NCI-H1436 treated with DMSO at 0.1 percent for 48 hours (cell line): Measurements from ENCODE around the gene NME7.

ENCODE experiments used
- DNase-seq: peaks from one replicate; lab custom pipeline; 2025; lab: John Stamatoyannopoulos, UW

NME7 gene

DNA sequence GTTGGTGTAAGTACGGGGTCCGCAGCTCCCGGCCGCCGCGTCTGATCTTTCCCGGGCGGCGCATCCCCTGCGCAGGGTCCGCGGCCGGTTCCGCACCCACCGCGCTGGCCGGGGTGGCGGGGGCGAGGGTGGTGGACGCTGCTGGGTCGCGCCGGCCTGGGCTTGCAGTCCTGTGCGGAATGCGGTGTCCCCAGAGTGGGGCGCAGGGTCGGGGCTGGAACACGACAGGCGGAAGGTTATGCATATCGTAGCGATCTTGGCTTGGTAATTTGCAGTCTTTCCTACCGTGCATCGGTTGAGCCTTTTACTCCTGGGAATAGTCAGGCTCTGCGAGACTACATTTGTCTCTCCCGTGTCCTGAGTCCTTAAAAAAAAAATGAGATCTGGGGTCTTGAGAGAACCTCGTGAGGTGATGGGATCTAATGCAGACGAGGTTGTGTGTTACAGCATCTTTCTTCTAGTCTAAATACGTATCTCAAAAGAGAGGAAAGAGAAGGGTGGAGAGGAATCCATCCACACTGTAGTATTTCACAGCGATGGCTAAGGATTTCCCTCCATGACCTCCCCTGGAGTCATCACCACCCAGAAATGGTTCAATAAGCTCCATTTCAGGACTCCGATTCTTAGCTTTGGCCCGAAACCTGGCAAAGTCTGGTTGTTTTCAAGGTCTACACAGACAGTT, 260.5 kb downstream of the NME7 start:
- DNase-seq, result no peak

DNA sequence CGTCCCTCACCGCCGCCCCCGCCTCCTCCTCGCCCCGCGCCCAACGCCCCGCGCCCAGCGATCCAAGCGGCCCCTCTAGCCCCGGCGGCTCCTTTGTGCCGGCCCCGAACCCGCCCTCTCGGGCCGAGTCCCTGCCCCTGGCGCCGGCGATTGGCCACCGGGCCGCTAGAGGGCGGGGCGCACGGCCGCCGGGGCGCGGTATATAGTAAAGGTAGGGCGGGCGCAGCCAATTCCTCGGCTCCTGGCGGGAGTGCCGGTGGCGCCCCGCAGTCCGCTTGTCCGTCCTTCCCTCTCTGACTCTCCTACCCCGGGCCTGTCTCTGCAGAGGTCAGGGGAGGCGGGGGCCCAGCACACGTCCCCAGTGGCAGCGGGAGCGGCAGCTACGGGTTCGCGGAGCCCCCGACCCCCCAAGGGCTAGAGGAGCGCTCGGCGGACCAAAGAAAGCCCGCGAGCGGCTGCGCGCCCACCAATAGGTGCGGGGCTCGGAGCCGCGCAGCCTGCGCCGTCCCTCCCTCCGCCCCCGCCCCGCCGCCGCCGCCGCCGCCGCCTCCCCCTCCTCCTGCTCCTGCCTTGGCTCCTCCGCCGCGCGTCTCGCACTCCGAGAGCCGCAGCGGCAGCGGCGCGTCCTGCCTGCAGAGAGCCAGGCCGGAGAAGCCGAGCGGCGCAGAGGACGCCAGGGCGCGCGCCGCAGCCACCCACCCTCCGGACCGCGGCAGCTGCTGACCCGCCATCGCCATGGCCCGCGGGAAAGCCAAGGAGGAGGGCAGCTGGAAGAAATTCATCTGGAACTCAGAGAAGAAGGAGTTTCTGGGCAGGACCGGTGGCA, 261.3 kb downstream of the NME7 start, which contains the start of gene ATP1B1:
Gene ATP1B1, plus strand, starts transcription at position 596 of the 826 bp plus-strand sequence. Its CDS starts 140 bp downstream, at position 736.
- peak; percentile 56 for DNase-seq

- no peak for DNase-seq
Observed at GRCh38 chr1:169105434-169106094, 262.0 kb downstream of the NME7 start.

DNA sequence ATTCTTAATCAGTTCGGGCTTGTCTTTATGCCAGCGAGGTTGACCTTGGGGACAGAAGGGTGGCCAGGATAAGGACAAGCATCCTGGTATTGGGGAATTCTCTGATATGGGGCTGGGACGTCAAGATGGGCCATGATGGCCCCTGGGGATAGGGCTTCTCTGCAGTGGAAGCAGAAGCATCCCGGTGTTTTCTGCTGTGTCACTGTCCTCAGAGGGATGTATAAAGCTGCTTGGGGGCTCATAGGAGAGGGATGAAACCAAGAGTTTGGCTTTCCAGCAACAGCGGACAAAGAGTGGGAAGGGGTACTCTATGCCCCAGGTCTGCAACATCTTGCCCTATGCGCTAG, 262.5 kb downstream of the NME7 start:
- DNase-seq, result no peak

DNA sequence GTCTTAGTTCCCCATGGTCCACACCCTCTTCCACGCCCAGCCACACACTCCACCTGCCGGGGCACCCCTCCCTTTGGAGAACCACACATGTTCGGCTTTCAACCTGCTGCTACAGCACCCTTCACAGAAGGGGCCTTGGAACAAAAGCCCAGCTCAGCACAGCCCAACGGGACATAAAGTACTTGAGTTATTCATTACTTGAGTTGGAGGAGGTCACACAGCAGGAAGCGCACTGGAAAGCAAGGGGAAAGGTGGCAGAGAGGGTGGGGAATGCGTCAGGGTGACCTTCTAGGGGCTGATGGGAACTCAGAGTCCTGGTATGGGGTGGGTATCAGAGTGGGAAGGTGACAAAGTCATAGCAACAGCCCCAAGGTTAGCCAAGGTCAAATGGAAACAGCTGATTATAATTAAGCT, 264.1 kb downstream of the NME7 start:
- DNase-seq, result no peak

DNA sequence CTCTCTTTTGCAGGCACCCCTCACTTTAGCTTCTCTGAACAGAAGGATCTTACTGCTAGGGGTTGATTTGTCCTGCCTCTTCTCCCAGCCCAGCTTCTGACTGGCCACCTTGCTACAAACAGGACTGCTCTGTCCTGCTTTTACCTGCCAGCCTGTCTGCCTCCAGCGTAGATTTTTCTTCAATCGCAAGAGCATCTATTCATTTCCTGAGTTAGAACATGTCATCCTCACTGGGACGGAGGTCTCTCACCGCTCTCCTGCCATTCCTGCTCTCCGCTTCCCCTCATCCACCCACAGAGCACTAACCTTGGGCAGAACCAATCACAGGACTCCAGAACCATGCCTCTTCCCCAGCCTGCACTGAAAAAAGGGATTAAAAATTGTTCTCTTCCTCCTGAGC, 264.6 kb downstream of the NME7 start:
- DNase-seq, result no peak

DNA sequence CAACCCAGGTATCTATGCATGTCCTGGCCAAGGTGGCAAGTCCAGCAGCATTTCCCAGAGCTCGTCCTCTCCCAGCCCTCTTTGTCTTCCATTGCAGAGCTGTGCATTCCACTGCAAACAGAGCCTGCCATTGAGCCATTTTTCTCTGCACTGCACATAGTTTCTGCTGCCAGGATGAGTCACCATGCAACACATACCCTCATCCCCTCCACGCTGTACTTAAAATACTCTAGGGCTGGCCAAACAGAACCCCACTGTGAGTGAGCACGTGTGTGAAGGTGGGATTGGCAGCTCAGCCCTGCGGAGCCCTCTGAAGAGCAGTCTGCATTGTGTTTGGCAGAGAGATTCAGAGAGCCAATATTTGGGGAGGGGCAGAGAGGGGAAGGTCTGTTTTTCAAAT, 265.0 kb downstream of the NME7 start:
- no peak for DNase-seq

DNA sequence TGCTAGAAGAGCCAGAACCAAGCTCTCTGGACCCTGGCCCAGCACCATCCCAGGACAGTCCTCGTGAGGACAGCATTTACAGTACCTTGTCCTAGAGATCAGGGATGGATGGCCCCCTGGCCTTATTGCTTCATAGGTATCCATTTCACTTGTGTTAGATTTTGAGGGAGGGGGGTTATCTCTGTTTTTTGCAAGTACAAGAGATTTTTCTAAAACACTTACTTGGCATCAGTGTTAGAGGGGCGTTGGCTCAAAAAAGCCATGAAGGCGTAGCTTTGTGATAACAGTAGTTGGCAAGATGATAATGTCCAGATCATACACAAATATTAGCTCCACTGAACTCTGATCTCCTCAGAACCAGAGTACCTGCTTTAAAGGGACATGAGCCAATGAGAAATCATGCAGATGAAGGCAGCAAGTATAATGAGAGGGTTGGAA, 266.9 kb downstream of the NME7 start:
- DNase-seq, result no peak

- DNase-seq, result no peak
Observed at GRCh38 chr1:169100208-169100607, 267.4 kb downstream of the NME7 start.

DNA sequence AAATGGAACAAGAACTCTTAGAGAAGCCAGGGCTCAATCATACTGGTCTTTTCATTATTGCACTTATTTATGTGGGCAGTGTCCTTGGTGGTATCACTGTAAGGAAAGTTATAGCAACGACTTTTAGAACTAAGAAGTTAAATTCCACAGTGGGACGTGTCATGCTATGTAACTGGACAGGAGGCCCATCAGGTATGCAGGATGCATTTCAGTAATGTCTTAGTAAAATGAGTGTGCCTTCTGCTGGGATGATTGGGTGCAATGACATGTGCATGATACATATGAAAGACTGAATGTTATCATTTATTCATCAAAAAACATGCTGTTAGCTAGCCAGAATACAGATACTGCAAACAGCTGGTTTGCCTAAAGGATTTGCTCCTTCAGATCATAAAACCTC, 268.0 kb downstream of the NME7 start:
- DNase-seq, result no peak

DNA sequence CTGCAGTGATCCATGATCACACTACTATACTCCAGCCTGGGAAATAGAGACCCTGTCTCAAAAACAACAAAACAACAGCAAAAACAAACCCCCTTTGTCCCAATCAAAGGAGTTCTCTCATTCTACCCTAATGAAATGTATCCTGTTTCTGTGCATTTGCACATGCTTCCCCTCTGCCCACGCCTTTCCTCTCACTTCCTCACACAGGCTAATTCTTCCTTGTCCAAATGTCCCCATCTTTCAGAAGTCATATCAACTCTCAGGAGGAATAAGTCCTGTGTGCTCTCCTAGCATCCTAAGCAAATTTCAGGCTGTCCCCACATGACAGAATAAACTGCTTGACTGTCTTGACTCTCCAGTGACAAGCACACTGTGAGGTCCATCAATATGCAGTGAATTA, 269.2 kb downstream of the NME7 start:
- no peak for DNase-seq

- no peak for DNase-seq
Observed at GRCh38 chr1:169094897-169095569, 272.6 kb downstream of the NME7 start.

- DNase-seq, result no peak
Observed at GRCh38 chr1:169092399-169092798, 275.2 kb downstream of the NME7 start.

DNA sequence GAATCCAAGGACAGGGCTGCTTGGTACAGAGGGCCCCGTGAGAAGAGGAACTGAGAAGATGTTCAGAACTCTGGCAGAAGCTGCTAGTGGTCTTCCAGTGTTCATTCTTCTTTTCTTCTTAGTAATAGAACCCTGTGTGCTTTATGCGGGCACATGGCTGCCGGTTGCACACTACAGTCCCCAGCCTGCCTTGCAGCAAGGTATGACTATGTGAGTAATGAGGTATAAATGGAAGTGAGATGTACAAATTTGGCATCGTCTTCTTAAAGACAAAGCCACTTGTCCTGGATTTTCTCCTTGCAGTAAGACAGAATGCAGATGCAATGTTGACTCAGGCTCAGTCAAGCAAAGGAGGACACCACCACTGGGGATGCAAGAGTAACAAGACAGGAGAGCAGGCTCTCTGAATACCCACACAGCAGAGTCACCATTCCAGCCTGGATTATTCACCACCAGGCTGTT, 276.1 kb downstream of the NME7 start:
- DNase-seq, result no peak

DNA sequence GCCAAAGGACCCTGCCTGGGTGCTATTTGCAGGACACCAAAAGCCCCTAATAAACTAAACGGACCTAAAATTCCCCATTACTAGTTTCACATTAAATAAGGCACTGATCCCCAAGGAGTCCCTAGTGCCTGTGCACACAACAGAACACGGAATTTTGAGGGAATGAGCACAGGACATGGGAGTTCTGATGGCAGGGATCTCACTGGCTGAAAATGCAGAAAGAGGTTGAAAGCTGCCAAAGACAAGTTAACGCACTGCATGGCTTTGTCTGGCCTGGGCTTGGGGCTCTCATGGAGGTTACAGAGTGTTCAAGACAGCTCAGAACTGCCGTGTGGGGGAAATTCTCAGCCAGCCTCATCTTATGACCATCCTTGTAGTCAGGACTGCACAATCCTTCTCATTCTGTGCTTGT, 276.7 kb downstream of the NME7 start:
- no peak for DNase-seq

DNA sequence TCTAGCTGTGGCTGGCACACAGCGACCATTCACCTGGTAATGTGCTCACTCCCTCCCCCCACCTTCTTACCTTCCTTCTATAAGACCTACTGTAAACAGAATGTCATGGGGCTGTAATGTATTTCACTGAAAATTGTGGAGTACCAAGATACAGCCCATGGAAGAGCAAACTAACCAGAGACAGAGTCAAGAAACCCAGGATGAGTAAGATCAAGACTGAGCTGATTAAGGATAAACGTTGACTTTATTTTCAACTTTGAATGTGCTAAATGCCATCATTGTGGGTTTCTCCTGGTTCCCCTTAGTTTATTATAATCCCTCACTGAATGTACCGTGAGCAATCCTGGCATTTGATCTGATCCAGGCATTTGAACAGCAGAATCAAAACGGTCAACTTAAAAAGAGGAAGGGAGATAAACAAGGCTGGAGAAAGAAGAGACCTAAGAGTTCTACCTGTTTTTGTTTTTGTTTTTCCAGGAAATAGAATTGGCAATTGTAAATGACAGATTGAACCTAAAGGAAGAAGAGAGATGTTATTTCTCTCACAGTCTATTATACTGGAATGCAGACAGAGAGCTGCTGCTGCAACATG, 277.2 kb downstream of the NME7 start:
- DNase-seq, result no peak

DNA sequence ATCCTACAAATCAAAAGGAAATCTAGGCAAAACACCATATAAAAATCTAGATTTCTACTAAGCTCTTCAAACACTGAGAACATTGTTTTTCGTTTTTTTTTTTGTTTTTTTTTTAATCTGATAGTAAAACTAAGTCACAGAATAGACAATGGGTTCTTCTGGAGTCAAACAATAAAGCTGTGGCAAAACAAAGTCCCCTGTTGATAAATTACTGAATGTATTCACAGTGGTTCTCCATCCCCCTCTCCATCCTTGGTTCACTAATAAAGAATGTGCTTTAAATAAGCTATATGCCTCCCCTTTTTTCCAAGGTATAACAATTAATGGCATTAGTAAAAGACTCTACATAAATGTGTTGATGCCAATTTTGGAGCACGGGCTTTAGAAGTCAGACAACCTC, 277.8 kb downstream of the NME7 start:
- DNase-seq, result no peak

- DNase-seq, result no peak
Observed at GRCh38 chr1:169087876-169088275, 279.7 kb downstream of the NME7 start.

DNA sequence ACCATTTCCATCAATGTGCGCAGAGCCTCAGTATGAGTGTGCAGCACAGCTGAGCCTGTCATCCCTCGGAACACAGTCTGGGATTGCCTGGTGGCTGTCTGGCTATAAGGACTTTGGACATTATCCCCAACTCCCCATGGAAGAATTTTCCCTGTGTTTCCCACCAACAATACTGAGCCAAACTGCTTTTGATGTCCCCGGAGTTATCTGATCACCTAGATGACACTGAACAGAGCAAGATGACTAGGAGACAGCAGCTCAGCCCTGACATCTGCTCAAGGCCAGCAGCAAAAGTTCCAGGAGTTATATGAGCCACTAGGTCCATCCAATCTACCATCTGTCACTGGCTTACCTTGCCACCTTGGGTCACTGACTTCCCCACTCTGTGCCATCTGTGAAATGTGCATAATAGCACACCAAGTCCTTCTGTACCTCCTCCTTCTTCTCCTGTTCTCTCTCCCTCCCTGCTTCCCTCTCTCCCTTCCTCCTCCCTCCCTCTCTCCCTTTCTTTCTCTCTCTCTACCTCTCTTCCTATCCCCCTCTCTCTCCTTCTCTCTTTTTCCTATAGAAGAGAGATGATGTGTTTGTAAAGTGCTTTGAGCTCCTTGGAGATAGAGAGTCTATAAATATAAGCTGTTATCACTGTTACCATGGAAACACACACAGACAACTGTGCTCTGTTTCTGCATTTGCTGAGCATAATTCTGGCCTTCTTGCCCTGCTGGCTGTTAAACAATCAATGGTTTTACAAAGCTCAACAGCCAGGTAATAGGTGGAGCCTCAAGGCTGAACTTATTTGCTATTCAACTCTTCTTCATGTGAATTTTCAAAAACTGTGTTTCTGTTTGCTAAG, 280.8 kb downstream of the NME7 start:
- no peak for DNase-seq

DNA sequence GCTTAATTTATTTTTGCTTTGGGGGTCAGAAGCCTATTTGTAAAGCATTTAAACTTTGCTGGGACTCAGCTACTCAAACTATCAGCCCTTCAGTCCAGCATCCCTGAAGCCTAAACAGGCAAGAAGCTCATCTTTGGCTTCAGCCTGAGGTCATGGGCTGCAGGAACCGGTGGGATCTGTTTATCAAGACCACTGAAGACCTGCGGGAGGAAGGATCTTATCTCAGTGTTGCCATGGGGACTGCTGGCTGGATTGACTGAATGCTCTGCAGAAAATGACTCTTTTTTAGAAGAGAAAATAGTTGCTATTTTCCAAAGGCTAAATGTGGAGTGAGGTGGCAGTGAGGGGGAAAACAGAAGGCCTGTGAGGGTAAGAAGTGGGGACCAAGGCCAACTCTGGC, 281.7 kb downstream of the NME7 start:
- DNase-seq, result no peak
